Right ventricle myocardium superior (tissue), 1 donor: ENCODE data around the gene HIGD1A. TPM values are rescaled to one million over a fixed set of nuclear protein-coding genes. Genes with fewer than 3 reads are reported as not detected.

Source experiments
- ATAC-seq: fragments of 200-7000 bp; cut with Tn5 transposase; one replicate; pipeline ENCODE4 v1.9.1; 2020; ENCODE audit warnings: mild to moderate bottlenecking; ENCODE audit not compliant: poor library complexity
- DNase-seq: peaks from one replicate; pipeline ENCODE4 v3.0.0-alpha.2; 2020
- intact Hi-C: fragments of 100-400 bp; cut with DNase I; formaldehyde crosslinking; loops from one replicate; pipeline ENCODE4 v1.11.2; 2022
- total RNA-seq: library from RNA; stranded (reverse); fragmentation: NEBNext Ultra II Directional; extraction: Animal tissue kit (Norgen Biotek cat#: 25700); gene quantifications from one replicate; pipeline ENCODE4 v1.2.1, GENCODE V29; 2021
- donor health status: DM: no; HTN: yes; CAD: no; lungs with severe emphysema.

The HIGD1A gene
- total RNA-seq, 1 donor from 2014 or later: 320 TPM

DNA sequence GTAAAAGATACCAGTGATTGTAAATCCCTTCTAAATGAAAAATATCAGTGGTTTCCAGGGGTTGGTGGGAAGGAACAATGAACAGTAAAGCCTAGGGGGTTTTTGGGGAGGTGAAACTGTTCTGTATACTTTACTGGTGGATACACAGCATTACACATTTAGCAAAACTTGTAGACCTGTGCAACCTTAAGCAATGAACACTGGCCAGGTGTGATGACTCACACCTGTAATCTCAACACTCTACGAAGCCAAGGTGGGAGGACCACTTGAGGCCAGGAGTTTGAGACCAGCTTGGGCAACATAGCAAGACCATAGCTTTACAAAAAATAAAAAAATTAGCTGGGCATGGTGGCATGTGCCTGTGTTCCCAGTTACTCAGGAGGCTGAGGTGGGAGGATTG is 33.0 kb downstream of the HIGD1A start:
- no peak for DNase-seq
- ATAC-seq: no peak
- intact Hi-C loops: no loop called here

DNA sequence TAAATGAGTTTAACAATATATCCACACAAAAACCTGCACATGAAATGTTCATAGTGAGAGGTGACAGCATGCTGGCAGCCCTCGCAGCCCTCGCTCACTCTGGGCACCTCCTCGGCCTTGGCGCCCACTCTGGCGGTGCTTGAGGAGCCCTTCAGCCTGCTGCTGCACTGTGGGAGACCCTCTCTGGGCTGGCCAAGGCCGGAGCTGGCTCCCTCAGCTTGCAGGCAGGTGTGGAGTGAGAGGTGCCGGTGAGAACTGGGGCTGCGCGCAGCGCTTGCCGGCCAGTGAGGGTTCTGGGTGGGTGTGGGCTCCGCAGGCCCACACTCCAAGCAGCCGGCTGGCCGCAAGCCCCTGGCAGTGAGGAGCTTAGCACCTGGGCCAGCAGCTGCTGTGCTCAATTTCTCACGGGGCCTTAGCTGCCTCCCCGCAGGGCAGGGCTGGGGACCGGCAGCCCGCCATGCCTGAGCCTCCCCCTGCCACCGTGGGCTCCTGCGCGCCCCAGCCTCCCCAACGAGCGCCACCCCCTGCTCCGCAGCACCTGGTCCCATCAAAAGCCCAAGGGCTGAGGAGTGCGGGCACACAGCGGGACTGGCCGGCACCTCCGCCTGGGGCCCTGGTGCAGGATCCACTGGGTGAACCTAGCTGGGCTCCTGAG is 34.7 kb downstream of the HIGD1A start:
- DNase-seq: no peak
- intact Hi-C loops: no loop called here
- no peak for ATAC-seq

- no peak for ATAC-seq
- intact Hi-C loops: no loop called here
- DNase-seq: no peak
These were observed 39.6 kb downstream of the HIGD1A start for GRCh38 chr3:42764561-42765295.

DNA sequence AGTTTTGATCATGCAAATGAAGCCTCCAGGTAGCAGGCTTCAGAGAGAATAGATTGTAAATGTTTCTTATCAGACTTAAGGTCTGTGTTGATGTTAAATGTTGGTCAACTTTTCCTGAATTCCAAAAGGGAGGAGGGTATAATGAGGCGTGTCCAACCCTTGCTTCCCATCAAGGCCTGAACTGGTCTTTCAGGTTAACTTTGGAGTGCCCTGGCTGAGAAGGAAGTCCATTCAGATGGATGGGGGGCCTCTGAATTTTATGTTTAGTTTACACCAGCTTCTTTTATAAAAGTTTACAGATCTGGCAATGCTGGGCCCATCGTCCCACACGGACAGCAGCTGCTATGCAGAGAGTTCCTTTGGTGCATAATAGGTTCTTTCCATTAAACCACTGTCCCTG is 40.2 kb downstream of the HIGD1A start:
- DNase-seq: no peak
- intact Hi-C loops: no loop called here
- ATAC-seq: no peak

DNA sequence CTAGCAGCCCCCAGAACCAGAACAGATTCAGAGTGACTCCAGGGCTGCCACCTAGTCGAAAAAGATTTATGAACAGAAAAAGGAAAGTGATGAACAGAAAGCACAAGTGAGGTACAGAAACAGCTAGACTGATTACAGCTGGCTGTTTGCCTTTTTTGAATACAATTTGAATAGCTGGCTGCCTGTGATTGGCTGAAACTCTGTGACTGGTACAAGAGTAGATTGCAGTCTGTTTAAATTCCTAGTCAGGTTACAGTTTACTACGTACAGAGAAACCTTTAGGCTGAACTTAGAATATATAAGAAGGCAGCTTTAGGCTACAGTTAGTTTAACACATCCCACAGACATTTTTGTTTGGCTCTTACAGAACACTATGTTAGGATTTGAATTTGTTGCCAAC is 41.3 kb downstream of the HIGD1A start:
- intact Hi-C loops: no loop called here
- no peak for ATAC-seq
- no peak for DNase-seq

GRCh38 chr3:42762046-42762724 is 42.1 kb downstream of the HIGD1A start:
- ATAC-seq (peak; percentile 72), DNase-seq (no peak)
- intact Hi-C loops: no loop called here

- ATAC-seq (no peak), DNase-seq (no peak)
- intact Hi-C loops: loop anchor here (5.0 kb wide), 1 partner anchor 186 kb away; no protein-coding TSS in a partner anchor
These were observed 46.2 kb downstream of the HIGD1A start for GRCh38 chr3:42758126-42758525.

DNA sequence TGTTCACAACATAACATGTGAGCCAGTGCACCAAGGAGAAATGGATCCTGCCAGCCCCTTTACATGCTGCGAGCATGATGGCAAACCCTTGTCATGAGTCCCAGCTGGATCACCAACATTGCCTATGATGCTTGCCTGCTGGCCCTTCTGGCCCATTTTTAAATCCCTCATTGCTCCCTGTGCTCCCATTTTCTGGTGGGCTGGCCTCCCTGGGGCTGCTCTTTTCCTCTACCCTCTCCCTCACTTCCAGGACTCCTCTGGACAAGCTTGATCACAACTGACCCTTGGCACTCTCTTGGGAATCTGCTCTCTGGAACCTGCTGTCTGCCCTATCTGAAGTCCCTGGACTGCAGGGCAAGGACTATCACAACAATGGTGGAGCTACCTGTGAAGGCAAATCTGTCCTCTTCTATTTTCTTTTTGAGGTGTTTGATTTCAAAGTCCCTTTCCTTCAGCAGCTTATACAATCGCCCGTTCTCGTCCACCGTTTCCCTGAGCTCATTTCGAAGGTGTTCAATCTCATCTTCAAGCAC is 47.5 kb downstream of the HIGD1A start:
- intact Hi-C loops: loop anchor here (5.0 kb wide), 1 partner anchor 184 kb away; no protein-coding TSS in a partner anchor
- no peak for ATAC-seq
- no peak for DNase-seq

DNA sequence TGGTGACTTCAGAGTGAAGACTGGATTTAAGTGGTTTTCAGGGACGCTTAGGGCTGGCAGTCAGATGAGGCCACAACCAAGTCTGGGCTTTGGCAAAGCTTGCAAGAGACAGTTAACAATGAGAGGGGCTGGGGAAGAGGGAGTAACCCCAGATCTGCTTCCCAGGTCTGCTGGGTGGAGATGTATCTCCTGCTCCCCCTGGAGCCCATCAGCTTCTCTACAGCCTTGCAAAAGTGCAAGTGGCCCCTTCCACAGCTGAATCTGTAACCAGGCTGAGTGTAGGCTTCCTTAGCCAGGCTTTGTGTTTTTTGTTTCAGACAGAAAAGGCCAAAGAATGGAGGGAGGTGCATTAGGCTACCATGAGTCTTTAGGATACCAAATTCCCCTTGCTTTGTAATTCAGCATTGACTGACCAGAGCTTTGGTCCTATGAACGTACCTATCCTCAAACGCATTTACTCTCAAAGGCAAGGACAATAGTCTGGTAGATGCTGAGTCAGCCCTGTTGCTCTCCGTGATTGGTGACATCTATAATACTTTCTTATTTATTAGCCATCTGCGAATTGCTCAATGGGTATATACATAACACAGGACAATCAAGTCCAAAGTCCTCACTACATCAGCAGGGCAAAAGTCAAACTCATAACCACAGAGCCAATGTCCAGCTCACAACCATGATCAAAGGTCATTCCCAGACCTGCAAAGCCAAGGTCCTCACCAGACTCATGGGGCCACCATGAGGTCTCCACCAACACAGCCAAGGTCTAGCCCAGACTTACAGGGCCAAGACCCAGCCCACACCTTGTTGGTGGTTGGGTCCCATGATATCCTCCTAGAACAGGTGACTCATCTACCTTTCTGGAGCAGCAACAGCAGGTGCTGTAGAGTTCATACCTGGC is 48.4 kb downstream of the HIGD1A start:
- intact Hi-C loops: loop anchor here (5.0 kb wide), 1 partner anchor 184 kb away; no protein-coding TSS in a partner anchor
- ATAC-seq: peak; percentile 76

GRCh38 chr3:42753757-42754156 is 50.5 kb downstream of the HIGD1A start:
- ATAC-seq: no peak
- DNase-seq: no peak
- intact Hi-C loops: no loop called here

More for the DNA sequence above, 48.4 kb downstream of the HIGD1A start:
- no peak for DNase-seq

DNA sequence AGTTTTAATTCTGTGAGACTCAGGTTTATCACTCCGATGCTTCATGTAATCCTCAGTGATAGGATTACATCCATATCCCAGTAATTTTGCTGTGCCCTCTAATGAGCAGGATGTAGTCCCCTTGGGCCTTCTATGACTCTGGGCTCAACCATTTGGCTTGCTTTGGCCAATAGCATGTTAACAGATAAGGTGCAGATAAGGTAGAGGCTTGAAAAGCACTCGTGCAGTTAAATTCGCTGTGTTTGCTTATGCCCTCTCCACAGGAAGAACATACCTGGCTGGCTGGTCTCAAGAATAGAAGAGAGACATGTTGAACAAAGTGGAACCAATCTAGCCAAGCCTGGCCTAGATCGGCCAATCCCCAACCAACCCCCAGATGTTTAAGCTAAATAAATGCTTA is 51.3 kb downstream of the HIGD1A start:
- intact Hi-C loops: no loop called here
- DNase-seq (no peak), ATAC-seq (no peak)

DNA sequence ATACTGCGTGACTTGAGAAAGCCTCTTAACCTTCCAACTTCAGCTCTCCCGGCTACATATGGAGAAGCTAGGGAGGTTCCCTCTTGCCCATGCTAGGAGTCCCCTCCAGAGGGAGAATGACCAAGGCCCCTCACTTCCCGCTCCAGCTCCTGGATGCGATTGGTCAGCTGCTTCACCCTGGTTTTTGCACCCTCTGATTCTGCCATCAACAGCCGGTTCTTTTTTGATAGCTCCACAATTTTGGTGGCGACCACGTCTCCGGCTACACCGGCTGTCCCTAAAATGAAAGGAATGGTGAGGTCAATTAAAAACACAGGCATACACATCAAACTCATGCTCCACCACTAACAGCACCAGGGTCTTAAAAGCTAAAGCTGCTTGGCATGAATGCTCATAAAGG is 51.8 kb downstream of the HIGD1A start:
- intact Hi-C loops: no loop called here
- ATAC-seq: no peak
- no peak for DNase-seq

DNA sequence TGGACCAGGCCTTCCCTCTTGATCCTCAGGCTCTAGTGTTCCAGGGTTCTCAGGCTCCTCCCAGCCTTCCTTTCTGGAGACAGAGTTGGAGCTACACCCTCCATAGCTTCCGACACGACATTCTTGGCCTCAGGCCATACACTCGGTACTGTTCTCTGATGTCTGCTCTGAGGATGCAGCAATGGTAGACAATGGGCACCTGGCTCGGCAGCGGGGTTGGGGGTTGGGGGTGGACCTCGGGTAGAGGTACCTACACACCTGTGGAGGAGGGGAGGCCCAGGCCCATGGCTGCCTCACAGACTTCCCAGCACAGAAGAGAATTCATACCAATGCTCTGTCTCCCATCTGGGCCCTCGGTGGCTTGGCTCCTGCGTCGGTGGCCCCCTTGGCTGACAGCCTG is 52.7 kb downstream of the HIGD1A start:
- intact Hi-C loops: no loop called here
- ATAC-seq (no peak), DNase-seq (no peak)

DNA sequence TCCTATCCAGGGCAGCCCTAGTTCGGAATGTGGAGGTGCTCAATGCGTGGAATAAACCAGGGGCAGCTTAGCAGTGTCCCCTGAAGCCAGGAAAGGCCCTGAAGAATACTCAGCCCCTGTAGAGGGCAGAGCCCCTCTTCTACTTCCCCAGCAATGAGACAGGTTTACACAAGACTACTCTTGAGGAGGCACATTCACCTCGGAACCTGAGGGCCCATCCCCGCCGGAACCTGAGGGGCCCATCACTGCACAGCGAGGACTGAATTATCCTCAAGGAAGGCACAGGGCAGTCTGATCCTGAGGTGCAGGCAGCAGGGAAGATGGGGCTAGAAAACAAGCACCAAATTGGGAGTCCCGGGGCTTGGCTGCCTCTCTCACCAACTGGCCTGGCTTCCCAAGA is 53.5 kb downstream of the HIGD1A start:
- ATAC-seq (no peak), DNase-seq (no peak)
- intact Hi-C loops: no loop called here

- ATAC-seq: peak; percentile 62
- no peak for DNase-seq
- intact Hi-C loops: no loop called here
These were observed 54.5 kb downstream of the HIGD1A start for GRCh38 chr3:42749753-42750231.

DNA sequence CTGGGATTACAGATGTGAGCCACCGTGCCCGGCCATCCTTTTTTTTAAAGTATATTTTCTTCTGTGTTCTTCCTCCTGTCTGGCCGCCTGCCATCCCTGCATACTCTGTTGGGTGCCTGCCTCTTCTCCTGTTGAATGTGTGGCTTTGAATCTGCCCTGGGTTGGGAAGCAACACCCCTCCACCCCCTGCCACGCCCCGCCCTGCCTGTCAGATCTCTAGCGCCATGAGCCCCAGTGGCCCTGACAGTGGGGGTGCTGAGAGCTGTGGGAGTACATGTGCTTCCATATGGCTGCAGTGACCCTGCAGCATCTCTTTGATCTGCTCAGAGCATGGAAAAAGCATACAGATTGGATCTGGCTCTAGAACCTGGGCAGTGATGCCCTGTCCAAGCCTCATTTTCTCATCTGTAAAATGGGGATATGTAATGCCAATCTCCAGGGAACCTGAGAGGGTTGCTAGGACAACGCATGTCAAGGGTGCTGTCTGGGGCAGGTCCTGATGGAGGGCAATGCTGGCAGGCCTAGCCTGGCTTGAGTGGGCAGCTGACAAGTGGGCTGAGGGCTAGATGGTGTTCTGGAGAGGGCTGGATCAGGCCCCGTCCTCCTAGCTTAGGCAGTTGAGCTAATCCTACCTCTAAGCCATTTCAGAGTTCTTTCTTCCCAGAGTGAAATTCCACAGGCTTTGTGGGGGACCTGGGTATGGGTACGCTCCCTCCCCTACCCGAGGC is 55.1 kb downstream of the HIGD1A start:
- DNase-seq: no peak
- ATAC-seq: no peak
- intact Hi-C loops: no loop called here

GRCh38 chr3:42747581-42747980 is 56.7 kb downstream of the HIGD1A start:
- no peak for DNase-seq
- intact Hi-C loops: no loop called here
- no peak for ATAC-seq
